ENCODE measurements around the gene HSPA1A. TPM values are rescaled to one million over a fixed set of nuclear protein-coding genes. Genes with fewer than 3 reads are reported as not detected.
"Not testable (repeated sequence)": the region's sequence is repeated elsewhere in the genome, so short reads cannot be mapped to it uniquely, and the experiment has no call there.

The HSPA1A gene
- total RNA-seq, 1 donor from 2014 or later: 56.6 TPM

GRCh38 chr6:31792761-31793171 is 22.6 kb upstream of the HSPA1A start:
- no peaks in the 10 kb centered on the region for H3K9me3 Mint-ChIP-seq (ENCODE audit: low read depth)
- TF ChIP-seq, protein P1, sequence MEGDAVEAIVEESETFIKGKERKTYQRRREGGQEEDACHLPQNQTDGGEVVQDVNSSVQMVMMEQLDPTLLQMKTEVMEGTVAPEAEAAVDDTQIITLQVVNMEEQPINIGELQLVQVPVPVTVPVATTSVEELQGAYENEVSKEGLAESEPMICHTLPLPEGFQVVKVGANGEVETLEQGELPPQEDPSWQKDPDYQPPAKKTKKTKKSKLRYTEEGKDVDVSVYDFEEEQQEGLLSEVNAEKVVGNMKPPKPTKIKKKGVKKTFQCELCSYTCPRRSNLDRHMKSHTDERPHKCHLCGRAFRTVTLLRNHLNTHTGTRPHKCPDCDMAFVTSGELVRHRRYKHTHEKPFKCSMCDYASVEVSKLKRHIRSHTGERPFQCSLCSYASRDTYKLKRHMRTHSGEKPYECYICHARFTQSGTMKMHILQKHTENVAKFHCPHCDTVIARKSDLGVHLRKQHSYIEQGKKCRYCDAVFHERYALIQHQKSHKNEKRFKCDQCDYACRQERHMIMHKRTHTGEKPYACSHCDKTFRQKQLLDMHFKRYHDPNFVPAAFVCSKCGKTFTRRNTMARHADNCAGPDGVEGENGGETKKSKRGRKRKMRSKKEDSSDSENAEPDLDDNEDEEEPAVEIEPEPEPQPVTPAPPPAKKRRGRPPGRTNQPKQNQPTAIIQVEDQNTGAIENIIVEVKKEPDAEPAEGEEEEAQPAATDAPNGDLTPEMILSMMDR (IDR thresholded peaks at IDR 0.05; ENCODE audit: unreplicated experiment): no peak
- peaks cover 10% of the 10 kb centered on the region for H3K4me1 Mint-ChIP-seq (ENCODE audit: low read depth)
- no peak for DNase-seq (ENCODE audit: low spot score, unreplicated experiment)
- peaks cover 5% of the 10 kb centered on the region for H3K36me3 Mint-ChIP-seq (ENCODE audit: insufficient read depth)
- no peak overlapping the region for H3K4me3 Mint-ChIP-seq (ENCODE audit: low read depth)
- H3K27me3 Mint-ChIP-seq: no peaks in the 10 kb centered on the region
- no peak overlapping the region for H3K27ac Mint-ChIP-seq

DNA sequence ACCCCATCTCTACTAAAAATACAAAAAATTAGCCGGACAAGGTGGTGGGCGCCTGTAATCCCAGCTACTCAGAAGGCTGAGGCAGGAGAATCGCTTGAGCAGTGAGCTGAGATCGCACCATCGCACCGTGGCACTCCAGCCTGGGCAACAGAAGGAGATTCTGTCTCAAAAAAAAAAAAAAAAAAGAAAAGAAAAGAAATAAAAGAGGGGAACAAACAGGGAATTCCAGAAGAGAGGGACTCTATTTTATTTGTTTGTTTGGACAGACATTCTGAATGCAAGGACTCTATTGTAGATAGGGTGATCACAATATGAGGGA is 21.5 kb upstream of the HSPA1A start:
- H3K36me3 Mint-ChIP-seq (ENCODE audit: insufficient read depth); H3K4me1 Mint-ChIP-seq (ENCODE audit: low read depth); H3K9me3 Mint-ChIP-seq (ENCODE audit: low read depth); DNase-seq (ENCODE audit: low spot score, unreplicated experiment); H3K27me3 Mint-ChIP-seq: not testable (repeated sequence)
- peak overlapping the region; percentile 24 for H3K27ac Mint-ChIP-seq
- peak overlapping the region; percentile 96 for H3K4me3 Mint-ChIP-seq (ENCODE audit: low read depth)

- peak overlapping the region; percentile 96 for H3K4me3 Mint-ChIP-seq (ENCODE audit: low read depth)
- peaks cover 5% of the 10 kb centered on the region for H3K36me3 Mint-ChIP-seq (ENCODE audit: insufficient read depth)
- H3K27me3 Mint-ChIP-seq: no peaks in the 10 kb centered on the region
- H3K27ac Mint-ChIP-seq: peak overlapping the region; percentile 13
- H3K9me3 Mint-ChIP-seq (ENCODE audit: low read depth): no peaks in the 10 kb centered on the region
- no peak for DNase-seq (ENCODE audit: low spot score, unreplicated experiment)
- peaks cover 10% of the 10 kb centered on the region for H3K4me1 Mint-ChIP-seq (ENCODE audit: low read depth)
- TF ChIP-seq, protein P1 (IDR thresholded peaks at IDR 0.05; ENCODE audit: unreplicated experiment): no peak
Measured at GRCh38 chr6:31794294-31794865, 21.0 kb upstream of the HSPA1A start.

GRCh38 chr6:31794866-31795615 is 20.3 kb upstream of the HSPA1A start:
- Mint-ChIP-seq H3K4me3 (ENCODE audit: low read depth) (peak overlapping the region; percentile 96), H3K27ac (peak overlapping the region; percentile 98), H3K9me3 (ENCODE audit: low read depth) (no peaks in the 10 kb centered on the region), H3K4me1 (ENCODE audit: low read depth) (peaks cover 10% of the 10 kb centered on the region), H3K27me3 (no peaks in the 10 kb centered on the region), H3K36me3 (ENCODE audit: insufficient read depth) (peaks cover 2% of the 10 kb centered on the region)
- TF ChIP-seq, protein P1 (IDR thresholded peaks at IDR 0.05; ENCODE audit: unreplicated experiment): no peak
- DNase-seq (ENCODE audit: low spot score, unreplicated experiment): no peak

- TF ChIP-seq, protein P1 (IDR thresholded peaks at IDR 0.05; ENCODE audit: unreplicated experiment): peak; percentile 77
- Mint-ChIP-seq H3K27me3 (no peaks in the 10 kb centered on the region), H3K36me3 (ENCODE audit: insufficient read depth) (peaks cover 2% of the 10 kb centered on the region), H3K4me3 (ENCODE audit: low read depth) (peak within 1 kb of the TSS; percentile 96), H3K9me3 (ENCODE audit: low read depth) (no peaks in the 10 kb centered on the region), H3K27ac (peak within 1 kb of the TSS; percentile 98), H3K4me1 (ENCODE audit: low read depth) (peaks cover 10% of the 10 kb centered on the region)
- DNase-seq (ENCODE audit: low spot score, unreplicated experiment): peak; percentile 84
Measured at GRCh38 chr6:31795616-31796298, 19.6 kb upstream of the HSPA1A start, which contains the start of gene VARS1. Gene VARS1, minus strand, starts transcription at chr6:31795752. Its CDS starts 535 bp downstream, at chr6:31795217.

Measured in progenitor cell of endocrine pancreas (in vitro differentiated cells).